C4-2B (cell line): ENCODE results near the gene GRAMD2A.

Experiments
- CTCF ChIP-seq: fragments of 450-650 bp; conservative IDR thresholded peaks from 2 replicates; pipeline ENCODE4 v1.5.1; 2017; ENCODE audit warnings: mild to moderate bottlenecking
- ZFX ChIP-seq: fragments of 450-650 bp; IDR thresholded peaks from 2 replicates; pipeline ENCODE4 v1.6.1; 2017

- TF ChIP-seq CTCF (no peak), ZFX (peak; percentile 89)
Measured at GRCh38 chr15:72229947-72230196, 32.3 kb upstream of the GRAMD2A start.
